Ascending aorta (tissue), 2 donors: Measurements from ENCODE around the gene GLOD5. TPM values are rescaled to one million over a fixed set of nuclear protein-coding genes. Genes with fewer than 3 reads are reported as not detected.

Experiments
- DNase-seq, 2 donors: peaks; one replicate each; pipeline ENCODE4 v3.0.0-alpha.2; 2019; ENCODE audit warnings: low spot score in 2 of 2
- H3K27ac ChIP-seq, 2 donors: fragments of 200-600 bp; sonication (generic); one replicate each; pipeline ENCODE4 v1.5.1; 2016 to 2017; ENCODE audit warnings: mild to moderate bottlenecking in 1 of 2
- H3K27me3 ChIP-seq: fragments of 200-600 bp; sonication (generic); one replicate; pipeline ENCODE4 v1.5.1; 2017
- H3K36me3 ChIP-seq, 2 donors: fragments of 200-600 bp; sonication (generic); one replicate each; pipeline ENCODE4 v1.5.1; 2016
- H3K4me1 ChIP-seq, 2 donors: fragments of 200-600 bp; sonication (generic); one replicate each; pipeline ENCODE4 v1.5.1; 2016 to 2017; ENCODE audit warnings: mild to moderate bottlenecking in 1 of 2
- H3K4me3 ChIP-seq, 2 donors: fragments of 200-600 bp; sonication (generic); one replicate each; pipeline ENCODE4 v1.5.1; 2016 to 2017; ENCODE audit warnings: mild to moderate bottlenecking in 1 of 2
- H3K9me3 ChIP-seq, 2 donors: fragments of 200-600 bp; sonication (generic); one replicate each; pipeline ENCODE4 v1.5.1; 2016
- CTCF ChIP-seq, 3 experiments: fragments of 200-600 bp in 2 of 3; fragments of 450-650 bp in 1 of 3; sonication (generic) in 2 of 3; IDR thresholded peaks; one replicate each; pipeline ENCODE4 v1.5.1; 2016 to 2019; ENCODE audit warnings: antibody characterized with exemption in 3 of 3, mild to moderate bottlenecking in 1 of 3, moderate library complexity in 1 of 3
- intact Hi-C: fragments of 100-400 bp; cut with DNase I; formaldehyde crosslinking; loops from one replicate; pipeline ENCODE4 v1.15.1; 2023
- total RNA-seq: library from RNA; depleted of rRNA; stranded (reverse); fragments of >200 nt; gene quantifications from one replicate; pipeline ENCODE4 v1.1.0, GENCODE V29; 2016

GLOD5 gene
- total RNA-seq = not detected

DNA sequence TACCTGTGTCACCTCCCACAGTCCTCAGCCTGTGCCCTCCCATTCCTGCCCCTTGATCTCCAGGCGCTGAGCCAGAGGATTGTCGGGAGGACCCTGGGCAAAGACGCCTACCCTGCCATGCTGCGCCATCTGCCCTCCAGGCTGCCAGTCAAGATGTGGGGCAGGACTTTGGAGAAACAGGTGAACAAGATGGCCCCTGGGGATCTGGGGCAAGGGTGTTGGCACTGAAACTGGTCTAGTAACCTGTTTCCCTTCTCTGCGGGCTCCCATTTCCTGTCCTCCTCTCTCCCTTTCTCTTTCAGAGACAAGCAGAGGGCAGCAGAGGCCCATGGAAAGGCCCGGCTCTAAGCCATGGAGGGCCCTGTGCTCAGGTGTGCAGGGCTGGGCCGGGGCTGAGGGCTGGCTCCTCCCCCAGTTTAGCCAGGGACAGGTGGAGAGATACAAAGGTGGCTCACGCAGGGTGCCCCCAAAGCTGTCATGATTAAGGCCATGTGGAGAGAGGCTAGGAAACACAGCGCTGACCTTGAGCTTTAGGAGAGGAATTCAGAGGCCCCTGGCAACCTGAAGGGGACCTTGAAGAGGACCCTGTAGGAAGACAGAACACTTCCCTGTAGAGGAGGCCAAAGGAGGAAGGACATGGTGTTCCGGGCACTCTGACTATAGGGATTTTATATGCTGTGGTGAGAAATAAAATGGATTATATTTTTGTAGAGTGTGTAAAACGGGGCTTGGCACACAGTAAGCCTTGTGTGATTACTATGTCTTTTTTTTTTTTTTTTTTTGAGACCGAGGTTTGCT is at the start of gene GLOD5:
GLOD5 (plus strand) TSS at position 74 of the 798 bp plus-strand sequence; CDS start at position 118, 44 bp downstream.
- H3K27me3 ChIP-seq = no peaks in the 10 kb centered on the region
- H3K27ac ChIP-seq = no peak within 1 kb of the TSS
- DNase-seq = no peak
- H3K4me1 ChIP-seq = no peaks in the 10 kb centered on the region
- no peak within 1 kb of the TSS for H3K4me3 ChIP-seq
- H3K36me3 ChIP-seq = no peaks in the 10 kb centered on the region
- intact Hi-C loops = no loop called here
- TF ChIP-seq CTCF (IDR thresholded peaks at IDR 0.05) = no peak
- H3K9me3 ChIP-seq = no peaks in the 10 kb centered on the region

GRCh38 chrX:48711929-48712505 is 49.5 kb upstream of the GLOD5 start:
- intact Hi-C loops = no loop called here
- no peak overlapping the region for H3K27ac ChIP-seq
- no peak for TF ChIP-seq CTCF (IDR thresholded peaks at IDR 0.05)

GRCh38 chrX:48713847-48714246 is 47.7 kb upstream of the GLOD5 start:
- Histone ChIP-seq H3K36me3 (no peaks in the 10 kb centered on the region), H3K4me3 (no peak overlapping the region), H3K9me3 (no peaks in the 10 kb centered on the region), H3K27ac (no peak overlapping the region), H3K4me1 (no peaks in the 10 kb centered on the region), H3K27me3 (no peaks in the 10 kb centered on the region)
- DNase-seq = no peak
- intact Hi-C loops = no loop called here
- TF ChIP-seq CTCF (IDR thresholded peaks at IDR 0.05) = no peak

More at GRCh38 chrX:48711929-48712505, 49.5 kb upstream of the GLOD5 start:
- no peak overlapping the region for H3K4me3 ChIP-seq
- no peaks in the 10 kb centered on the region for H3K9me3 ChIP-seq
- H3K36me3 ChIP-seq = no peaks in the 10 kb centered on the region
- DNase-seq = no peak
- no peaks in the 10 kb centered on the region for H3K27me3 ChIP-seq
- H3K4me1 ChIP-seq = no peaks in the 10 kb centered on the region

DNA sequence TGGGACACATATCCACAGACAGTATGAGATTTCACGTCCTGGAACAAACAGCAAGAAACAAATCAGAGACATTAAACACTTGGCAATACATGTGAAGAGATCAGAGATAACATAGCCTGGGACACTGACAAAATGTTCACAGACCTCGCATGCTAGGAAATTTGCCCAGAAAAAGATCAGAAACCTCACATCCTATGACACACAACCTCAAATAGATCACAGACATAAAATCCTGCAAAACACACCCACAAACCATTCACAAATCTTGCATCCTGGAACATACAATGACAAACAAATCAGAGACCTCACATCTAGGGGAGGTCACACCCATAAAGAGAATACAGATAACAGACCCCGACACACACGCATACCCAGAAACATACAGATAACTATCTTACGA is 47.0 kb upstream of the GLOD5 start:
- H3K27ac ChIP-seq = no peak overlapping the region
- H3K27me3 ChIP-seq = no peaks in the 10 kb centered on the region
- no peaks in the 10 kb centered on the region for H3K4me1 ChIP-seq
- H3K36me3 ChIP-seq = no peaks in the 10 kb centered on the region
- no peak overlapping the region for H3K4me3 ChIP-seq
- H3K9me3 ChIP-seq = no peaks in the 10 kb centered on the region
- intact Hi-C loops = no loop called here
- no peak for TF ChIP-seq CTCF (IDR thresholded peaks at IDR 0.05)
- DNase-seq = no peak

GRCh38 chrX:48715072-48715471 is 46.5 kb upstream of the GLOD5 start:
- Histone ChIP-seq H3K27me3 (no peaks in the 10 kb centered on the region), H3K9me3 (no peaks in the 10 kb centered on the region), H3K4me1 (no peaks in the 10 kb centered on the region), H3K36me3 (no peaks in the 10 kb centered on the region), H3K4me3 (no peak overlapping the region), H3K27ac (no peak overlapping the region)
- TF ChIP-seq CTCF (IDR thresholded peaks at IDR 0.05) = no peak
- no peak for DNase-seq
- intact Hi-C loops = no loop called here
